GM18498 (cell line): ENCODE measurements around the gene HEATR9.
"Not testable (repeated sequence)": the region's sequence is repeated elsewhere in the genome, so short reads cannot be mapped to it uniquely, and the experiment has no call there.

Experiments
- ATAC-seq: cut with Tn5 transposase; IDR thresholded peaks from one replicate; pipeline ENCODE4 v1.9.1; 2021; ENCODE audit warnings: mild to moderate bottlenecking, moderate library complexity; ENCODE audit not compliant: unreplicated experiment

HEATR9 gene, protein sequence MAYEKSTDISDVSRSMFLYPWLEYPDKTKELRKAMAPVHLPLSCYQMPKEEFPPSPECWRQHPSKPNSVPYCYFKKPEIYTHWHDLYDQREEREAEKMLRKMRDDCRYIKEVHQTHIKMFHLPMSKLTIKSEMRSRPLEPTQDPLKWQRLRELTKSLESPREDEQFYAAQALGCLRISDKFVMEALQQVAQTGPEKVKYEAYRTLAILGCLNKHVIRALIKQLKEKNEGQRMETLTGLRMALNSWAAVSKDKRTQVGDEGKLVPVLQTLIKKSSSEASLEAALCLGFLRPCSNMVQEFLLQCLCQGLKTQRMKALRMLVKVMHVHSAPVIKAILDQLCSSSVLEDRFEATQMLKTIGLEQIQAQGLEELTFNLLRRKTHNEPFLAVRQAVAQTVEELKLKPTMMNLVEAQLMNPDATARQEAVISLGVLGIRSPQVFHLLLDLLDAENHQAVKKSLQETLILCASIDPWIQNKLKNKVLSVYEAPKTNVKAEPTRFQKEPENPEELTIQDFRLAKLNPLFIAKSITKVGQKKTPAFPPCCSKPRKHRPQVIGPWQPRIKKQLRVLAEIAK

DNA sequence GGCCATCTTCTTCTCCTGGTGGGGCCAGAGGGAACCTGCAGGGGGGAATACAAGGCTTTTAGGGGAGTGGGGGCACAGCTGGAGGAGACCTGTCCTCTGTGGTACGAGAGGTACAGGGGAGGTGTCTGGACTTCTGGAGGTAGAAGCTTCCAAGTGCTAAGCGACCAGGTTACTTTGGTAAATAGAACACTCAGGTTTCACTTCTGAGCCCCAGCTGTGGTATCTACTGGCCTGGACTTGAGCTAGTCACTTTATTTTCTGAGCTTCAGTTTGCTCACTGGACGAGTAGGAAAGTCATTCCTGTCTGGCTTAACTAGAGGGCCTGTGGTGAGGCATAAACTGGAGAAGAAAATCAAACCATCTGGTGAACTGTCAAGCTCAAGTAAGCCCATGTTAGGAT lies at the start of gene HEATR9:
HEATR9 (minus strand) TSS at position 155 of the 400 bp plus-strand sequence; CDS start at position 6, 149 bp downstream.
- no peak for ATAC-seq

DNA sequence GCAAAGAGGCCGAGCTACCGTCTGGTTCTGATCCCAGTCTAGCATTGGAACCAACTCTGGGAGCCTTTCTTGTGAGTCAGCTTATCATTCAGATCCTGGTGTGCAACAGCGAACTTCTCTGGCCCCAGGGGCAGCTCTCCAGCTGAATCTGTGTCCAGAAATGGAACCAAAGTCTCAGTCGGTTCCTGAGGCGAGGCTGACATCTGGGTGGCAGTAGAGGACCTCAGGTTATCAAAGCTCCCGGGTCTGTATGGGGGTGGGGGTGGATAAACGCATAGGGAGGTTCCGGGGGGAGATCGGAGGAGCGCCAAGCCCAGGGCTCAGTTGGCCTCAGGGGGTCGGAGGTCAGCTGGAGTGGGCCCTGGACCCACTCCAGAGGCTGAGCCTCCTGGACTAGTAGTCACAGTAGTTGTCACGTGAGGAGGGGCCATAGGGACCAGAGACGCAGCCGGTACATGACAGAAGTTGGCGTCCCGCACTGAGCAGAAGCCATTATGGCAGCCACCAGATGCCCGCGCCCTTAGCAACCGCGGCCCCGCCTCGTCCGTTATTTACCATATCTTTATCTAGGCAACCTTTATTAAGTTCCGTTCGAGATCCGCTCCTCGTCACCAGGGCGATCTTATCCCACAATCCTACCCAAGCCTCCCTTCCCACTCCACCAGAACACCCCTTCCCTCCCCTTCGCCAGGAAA lies 49.0 kb upstream of the HEATR9 start:
- no peak for ATAC-seq

DNA sequence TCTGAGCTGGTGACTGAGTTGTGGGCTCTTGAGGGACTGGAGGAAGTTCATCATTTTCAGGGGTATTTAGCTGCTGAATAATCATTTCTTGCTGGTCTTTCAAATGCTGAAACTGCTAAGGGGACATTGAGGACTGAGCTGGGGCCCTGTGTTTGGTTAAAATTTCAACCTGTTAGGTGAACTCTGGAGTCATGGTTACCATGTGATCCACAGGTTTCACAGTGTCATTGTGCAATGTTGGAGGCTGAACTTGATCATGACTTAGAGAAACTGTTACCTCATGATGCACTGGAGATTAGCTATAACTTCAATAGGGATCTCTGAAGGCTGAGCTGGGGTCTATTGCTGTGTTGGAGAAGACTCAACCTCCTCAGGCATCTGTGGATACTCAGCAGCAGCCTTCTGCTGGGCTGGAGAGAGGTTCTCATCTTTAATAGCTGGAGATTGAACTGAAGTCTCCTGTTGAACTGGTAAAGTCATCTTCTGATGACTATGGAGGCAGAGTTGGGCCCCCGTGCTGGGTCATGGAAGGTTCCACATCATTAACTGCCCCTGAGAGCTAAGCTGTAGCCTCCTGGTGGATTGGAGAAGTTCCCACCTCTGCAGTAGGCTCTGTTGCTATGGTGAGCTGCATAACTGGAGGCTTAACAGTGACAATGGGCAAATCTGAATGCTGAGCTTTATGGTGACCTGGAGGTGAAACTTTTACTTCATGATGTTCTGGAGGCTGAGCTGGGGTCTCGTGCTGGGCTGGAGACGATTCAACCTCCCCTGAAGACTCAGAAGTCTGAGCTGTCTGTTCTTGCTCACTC lies 46.7 kb upstream of the HEATR9 start:
- no peak for ATAC-seq

DNA sequence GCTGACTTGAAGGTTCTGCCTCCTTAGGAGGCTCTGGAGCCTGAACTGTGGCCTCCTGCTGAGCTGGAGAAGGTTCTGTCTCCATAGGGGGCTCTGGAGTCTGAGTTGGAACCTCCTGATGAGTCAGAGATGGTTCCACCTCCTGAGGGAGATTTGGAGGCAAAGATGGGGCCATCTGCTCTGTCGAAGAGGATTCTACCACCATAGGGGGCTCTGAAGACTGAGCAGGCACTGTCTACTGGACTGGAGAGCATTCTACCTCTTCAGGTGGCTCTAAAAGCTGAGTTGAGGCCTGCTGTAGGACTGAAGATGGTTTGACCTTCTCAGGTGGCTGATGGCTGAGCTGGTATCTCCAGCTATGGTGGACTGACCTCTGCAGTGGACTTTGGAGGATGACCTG lies 45.7 kb upstream of the HEATR9 start:
- ATAC-seq, result no peak

DNA sequence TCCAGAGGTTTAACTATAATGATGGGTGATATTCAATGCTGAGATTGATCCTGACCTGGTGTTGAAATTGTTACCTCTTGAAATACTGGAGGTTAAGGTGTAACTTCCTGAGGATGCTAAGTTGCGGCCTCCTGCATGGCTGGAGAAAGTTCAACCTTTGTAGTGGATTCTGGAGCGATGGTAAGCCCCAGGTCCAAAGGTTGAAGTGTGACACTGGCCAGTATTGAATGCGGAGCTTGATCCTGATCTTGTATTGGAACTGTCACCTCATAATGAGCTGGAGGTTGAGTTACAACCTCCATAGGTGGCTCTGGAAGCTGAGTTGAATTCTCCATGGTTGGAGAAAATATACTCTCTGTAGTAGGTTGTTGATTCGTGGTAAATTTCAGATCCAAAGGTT lies 44.9 kb upstream of the HEATR9 start:
- ATAC-seq, result no peak

DNA sequence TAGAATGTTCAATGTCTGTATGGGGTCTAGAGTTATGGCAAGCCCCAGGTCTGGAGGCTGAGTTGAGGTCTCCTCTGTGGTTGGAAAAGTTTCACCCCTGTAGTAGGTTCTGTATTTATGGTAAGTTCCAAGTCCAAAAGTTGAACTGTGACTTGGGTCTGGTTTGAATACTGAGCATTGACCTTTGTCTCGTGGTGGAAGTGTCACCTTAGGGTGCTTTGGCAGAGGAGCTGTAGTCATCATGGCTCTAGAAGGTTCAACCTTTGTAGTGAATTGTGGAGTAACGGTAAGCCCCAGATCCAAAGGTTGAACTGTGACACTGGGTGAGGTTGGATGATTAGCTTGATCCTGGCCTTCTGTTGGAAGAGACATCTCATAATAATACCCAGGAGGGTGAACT lies 44.3 kb upstream of the HEATR9 start:
- no peak for ATAC-seq

DNA sequence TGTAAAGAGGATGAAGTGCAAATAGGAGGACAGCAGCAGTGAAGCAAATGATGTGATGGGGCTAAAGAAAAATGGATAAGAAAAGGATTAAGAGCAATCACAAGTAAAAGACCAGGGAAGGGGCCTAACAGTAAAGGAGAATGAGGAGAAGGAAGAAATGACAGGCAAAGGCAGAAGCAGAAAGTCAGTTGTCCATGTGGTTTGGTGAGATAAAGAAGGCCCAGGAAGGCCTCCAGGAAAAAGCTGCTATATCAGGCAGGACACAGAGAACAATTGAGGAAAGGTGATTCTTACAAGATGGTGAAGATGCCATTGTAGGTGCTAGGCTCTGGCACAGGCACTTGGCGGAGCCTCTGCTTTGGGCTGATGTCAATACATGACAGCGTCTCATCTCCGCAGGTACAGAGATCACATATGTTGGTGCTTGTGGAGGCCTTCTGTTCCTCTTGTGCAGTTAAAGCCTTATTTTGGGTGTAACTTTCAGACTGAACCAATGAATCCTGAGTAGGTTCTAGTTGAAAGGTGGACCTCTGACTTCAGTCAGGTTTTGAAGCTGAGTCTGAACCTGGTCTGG lies 43.7 kb upstream of the HEATR9 start:
- ATAC-seq, result no peak

DNA sequence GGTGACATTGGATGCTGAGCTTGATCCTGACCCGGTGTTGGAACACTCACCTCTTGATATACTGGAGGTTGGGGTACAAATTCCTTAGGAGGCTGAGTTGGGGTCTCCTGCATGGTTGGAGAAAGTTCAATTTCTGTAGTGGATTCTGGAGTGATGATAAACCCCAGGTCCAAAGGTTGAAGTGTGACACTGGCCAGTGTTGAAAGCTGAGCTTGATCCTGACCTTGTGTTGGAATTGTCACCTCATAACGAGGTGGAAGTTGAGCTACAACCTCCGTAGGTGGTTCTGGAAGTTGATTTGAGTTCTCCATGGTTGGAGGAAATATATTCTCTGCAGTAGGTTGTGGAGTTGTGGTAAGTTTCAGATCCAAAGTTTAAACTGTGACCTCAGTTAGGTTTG lies 40.7 kb upstream of the HEATR9 start:
- ATAC-seq, result no peak

DNA sequence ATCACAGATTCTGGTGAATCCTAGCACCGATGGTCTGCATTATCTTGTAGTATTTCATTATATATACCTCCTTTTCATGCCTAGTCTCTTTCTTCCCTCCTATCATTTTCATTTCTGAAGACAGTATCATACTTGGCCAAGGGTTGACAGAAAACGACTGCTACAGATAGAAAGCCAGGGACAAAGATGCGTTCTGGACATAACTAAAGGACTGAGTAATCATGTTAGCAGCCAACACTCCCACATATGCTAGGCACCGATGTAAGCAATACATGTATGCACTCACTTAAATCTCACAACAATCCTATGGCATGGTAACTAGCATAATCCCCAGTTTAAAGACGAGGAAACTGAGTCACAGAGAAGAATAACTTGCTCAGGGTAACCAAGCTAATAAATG lies 39.0 kb upstream of the HEATR9 start:
- ATAC-seq, result no peak

DNA sequence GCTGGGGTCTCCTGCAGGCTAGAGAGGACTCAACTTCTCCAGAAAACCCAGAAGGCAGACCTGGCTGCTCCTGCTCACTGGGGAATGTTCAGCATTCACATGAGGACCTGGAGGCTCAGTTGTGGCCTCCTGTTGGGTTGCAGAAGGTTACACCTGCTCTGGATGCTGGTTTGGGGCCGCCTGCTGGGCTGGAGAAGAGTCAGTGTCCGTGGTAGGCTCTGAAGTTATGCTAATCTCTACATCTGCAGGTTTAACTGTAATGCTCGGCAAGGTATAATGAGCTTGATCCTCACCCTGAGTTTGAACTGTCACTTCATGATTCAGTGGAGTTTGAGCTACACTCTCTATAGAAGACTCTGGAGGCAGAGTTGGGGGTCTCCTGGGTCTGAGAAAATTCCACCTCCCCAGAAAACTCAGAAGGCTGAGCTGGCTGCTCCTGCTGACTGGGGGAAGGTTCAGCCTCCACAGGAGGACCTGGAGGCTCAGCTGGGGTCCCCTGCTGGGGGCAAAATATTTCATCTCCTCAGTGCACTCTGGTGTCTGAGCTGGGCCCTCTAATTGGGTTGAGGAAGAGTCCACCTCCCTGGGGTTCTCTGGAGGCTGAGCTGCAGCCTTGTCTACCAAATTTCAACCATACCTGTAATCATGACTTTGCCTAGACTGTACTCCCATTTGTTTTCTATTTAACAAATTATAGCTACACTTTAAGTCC lies 38.4 kb upstream of the HEATR9 start:
- ATAC-seq, result no peak

DNA sequence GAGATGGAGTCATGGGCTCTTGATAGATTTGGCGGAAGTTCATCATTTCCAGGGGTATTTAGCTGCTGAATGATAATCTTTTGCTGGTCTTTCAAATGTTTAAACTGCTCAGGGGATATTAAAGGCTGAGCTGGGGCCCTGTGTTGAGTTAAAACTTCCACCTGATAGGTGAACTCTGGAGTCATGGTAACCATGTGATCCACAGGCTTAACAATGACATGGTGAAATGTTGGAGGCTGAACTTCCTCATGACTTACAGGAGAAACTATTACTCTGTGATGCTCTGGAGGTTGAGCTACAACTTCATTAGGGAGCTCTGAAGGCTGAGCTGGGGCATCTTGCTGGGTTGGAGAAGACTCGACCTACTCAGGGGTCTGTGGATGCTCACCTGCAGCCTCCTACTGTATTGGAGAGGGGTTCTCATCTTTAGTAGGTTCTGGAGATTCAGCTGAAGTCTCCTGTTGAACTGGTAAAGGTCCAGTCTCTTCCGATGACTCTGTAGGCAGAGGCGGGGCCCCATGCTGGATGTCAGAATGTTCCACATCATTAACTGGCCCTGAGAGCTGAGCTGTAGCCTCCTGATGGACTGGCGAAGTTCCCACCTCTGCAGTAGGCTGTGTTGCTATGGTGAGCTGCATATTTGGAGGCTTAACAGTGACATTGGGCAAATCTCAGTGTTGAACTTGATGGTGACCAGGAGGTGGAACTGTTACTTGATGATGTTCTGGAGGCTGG lies 37.7 kb upstream of the HEATR9 start:
- no peak for ATAC-seq

DNA sequence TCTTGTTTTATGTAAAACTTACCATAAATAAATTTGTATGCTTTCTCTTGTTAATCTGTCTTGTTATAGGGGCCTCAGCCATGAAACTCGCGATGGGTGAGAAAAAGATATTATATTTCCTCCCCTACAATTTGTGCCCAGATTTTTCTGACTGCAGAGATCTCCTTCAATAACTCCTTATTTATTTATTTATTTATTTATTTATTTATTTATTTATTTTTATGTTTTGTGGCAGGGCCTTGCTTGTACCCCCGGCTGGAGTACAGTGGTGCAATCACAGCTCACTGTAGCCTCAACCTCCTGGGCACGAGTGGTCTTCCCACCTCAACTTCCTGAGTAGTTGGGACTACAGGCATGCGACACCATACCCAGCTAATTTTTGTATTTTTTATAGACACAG lies 34.8 kb upstream of the HEATR9 start:
- ATAC-seq, result no peak

DNA sequence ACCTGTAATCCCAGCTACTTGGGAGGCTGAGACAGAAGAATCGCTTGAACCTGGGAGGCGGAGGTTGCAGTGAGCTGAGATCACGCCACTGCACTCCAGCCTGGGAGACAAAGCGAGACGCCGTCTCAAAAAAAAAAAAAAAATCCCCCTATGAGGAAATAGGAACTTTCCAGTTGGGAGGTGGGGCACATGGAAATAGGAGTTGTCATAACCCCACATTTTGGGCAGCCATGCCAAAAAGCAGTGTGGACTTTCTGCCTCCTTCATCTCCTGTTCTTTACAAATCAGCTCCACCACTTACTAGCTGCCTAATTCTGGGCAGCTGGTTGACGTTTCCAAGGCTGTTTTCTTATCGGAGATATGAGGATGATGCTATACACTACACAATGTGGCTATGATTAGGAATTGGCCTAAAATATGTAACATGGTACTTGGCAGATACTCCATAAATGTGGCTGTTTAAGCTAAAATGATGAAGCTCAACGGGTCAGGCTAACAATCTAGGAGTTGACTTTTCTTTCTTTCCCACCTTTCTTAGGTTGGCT lies 33.0 kb upstream of the HEATR9 start:
- no peak for ATAC-seq

DNA sequence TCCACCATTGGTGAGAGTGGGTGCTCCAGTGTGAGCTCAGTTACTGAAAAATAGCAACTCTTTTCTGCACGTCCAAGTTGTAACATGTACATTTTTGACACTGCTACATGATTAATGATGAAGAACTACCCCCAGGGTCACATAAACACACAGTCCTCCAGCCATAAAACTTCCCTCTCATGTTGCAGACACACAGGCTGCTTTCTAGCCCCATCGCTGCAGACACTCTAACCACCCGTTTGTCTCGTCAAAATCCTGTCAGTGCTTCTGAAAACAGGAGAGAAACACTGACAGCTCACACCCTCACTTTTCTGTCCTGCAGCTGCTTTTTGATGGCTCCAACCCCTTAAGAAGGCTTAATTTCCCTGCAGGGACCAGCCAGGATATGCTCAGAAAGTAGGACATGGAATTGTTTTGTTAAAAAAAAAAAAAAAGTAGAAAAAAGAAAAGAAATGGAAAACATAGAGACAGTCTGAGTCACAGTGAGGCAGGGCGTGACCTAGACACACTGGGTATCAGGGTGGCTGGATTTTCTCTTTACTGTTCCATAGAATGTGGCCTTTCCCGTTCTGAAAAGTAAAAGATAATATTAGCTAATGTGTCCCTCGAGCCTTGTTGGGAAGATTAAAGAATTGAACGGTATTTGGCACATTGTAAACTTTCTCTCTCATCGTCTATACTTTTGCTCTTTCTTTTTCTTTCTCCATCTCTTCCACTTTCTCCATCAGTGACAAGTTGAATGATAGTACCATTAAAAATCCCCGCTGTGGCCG lies 32.2 kb upstream of the HEATR9 start:
- no peak for ATAC-seq

DNA sequence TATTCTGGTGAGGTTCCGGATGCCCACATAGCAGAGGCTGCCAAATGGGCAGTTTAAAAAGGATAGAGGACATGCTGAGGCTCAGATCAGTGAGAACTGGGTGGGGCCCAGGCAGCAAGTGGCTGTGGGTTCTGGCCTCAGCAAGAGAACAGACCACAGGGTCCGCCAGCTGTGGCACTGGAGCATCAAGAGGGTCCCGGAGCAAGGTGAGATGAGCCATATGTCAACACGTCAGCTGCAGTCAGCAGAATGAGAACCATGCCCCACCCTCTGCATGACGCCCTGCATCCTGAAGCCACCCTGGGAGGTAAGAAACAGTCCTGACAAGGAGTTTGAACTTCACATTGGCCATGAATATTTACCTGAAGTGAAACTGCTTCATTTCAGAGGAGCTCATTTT lies 31.6 kb upstream of the HEATR9 start:
- ATAC-seq, result no peak

DNA sequence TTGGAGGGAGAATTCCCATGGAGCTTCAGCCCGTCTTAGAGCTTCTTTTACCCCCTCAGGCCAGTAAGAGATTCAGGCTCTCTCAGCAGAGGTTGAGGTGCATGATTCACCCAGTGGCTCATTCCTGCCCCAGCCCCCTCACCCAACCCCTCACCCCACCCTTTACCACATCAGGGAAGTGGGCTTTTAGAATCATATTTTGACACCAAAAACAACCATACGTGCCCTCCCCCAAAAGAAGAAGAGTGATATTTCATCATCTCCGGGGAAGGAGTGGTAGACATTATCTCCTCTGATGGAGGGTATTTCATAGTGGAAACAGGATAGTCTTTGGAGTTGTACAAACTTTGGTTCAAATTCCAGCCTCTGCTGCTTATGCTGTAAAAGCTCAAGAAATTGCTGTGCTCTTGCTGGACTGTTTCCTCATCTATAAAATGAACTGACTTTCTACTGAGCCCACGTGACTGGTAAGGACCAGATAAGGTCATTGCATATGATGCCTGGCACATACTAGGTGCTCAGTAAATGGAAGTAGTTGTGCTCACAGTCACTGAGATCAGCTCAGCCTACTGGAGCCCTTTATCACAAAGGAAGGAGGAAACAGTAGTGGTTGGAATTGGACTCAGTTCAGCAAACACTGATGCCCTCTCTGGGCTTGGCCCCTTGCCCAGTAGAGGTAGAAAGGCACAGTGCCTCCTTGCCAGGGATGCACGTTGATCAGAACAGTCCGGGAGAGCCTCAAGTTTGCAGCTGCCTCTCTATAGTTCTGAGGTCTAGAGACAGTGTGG lies 29.8 kb upstream of the HEATR9 start:
- no peak for ATAC-seq

DNA sequence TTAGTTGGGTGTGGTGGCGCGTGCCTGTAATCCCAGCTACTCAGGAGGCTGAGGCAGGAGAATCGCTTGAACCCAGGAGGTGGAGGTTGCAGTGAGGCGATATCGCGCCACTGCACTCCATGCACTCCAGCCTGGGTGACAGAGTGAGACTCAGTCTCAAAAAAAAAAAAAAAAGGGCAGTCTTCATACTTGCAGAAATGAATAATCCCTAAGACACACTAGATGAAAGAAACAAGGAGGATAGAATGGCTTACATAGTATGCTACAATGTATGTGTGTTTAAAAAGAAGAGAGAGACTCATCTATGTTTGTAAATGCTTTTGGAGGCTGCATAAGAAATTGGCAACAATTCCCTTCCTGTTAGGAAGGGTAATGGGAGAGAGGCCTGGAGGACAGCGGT lies 29.1 kb upstream of the HEATR9 start:
- not testable (repeated sequence) for ATAC-seq
